CD4-positive, alpha-beta T cell treated with Interleukin-12 subunit alpha and Interleukin-12 subunit beta, for 1 hour (primary cell): ENCODE data around the gene HSD11B1.

Source experiments
- DNase-seq: peaks from one replicate; pipeline ENCODE4 v3.0.0-alpha.2; 2020

Gene HSD11B1

DNA sequence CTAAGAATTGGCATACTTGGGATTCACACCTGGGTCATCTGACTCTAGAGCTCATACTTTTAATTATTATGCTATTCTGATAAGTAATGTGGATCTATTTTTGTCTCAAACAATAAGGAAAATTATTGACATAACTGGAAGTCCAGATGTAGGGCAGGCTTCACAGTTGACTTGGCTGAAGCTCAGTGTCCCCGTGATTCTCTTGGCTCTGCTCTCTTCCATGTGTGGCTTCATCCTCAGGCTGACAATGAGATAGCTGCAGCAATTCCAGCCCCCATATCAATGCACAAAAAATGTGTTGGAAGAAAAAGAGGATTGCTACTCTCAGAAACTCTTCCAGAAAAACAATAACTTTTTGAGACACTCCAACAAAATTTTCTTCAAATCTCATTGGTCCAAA, 23.8 kb downstream of the HSD11B1 start:
- no peak for DNase-seq

DNA sequence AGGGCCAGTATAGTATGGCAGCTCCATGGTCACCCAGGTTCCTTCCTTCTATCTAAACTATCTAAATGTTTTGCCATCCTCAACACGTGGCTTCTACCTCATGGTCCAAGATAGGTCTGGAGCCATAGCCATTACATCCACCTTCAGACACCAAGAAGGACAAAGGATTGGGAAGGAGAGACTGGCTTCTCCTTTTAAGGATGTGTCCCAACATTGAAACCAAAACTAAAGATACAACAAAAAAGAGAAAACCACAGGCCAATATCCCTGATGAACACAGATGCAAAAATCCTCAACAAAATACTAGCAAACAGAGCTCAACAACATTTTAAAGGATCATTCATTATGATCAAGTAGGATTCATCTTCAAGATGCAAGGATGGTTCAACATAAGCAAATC, 24.8 kb downstream of the HSD11B1 start:
- DNase-seq, result no peak

DNA sequence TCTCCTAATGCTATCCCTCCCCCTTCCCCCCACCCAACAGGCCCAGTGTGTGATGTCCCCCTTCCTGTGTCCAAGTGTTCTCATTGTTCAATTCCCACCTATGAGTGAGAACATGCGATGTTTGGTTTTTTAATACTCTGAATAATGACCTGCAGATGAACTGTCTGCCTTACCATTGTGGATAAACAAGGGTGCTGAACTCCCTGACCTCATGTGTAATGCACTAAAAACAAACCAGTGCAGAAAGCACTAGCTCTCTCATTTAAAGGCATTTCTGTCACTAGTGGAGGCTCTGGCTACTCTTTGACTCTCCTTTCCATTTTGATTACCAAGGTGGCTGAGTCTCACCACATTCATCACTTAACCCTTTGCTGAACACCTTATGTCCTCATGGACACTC, 28.1 kb downstream of the HSD11B1 start:
- DNase-seq, result no peak

DNA sequence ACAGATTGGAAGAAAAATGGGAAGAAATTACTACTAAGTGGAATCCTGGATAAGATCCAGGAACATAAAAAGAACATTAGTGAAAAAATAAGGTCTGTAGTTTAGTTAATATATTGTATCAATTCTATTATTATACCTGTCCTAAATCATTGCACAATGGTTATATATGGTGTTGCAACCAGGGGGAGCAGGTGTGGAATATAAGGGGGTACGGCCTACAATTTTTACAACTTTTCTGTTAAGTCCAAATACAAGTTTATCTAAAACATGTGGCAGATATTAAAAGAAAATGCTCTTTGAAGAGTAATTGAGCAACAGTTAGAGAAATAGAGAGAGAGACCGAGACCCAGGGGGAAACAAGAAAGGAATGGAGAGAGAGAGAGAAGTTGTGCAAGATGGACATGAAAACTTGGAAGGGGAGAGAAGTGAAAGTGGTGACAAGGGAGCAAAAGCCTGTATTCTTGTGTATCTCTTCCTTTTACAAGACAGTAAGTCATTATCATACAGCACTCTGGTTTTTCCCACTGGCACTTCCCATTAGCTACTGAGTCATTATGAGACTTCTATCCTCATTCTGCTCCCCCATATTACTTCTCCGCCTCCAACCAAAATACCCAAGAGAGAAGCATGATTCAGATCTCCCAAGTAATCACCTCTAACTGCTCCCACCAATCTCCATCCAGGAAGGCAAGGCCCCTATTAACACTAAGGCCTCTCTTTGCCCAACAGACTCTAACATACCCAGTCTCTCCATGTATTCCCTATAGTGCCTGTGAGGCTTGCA, 29.0 kb downstream of the HSD11B1 start:
- no peak for DNase-seq

DNA sequence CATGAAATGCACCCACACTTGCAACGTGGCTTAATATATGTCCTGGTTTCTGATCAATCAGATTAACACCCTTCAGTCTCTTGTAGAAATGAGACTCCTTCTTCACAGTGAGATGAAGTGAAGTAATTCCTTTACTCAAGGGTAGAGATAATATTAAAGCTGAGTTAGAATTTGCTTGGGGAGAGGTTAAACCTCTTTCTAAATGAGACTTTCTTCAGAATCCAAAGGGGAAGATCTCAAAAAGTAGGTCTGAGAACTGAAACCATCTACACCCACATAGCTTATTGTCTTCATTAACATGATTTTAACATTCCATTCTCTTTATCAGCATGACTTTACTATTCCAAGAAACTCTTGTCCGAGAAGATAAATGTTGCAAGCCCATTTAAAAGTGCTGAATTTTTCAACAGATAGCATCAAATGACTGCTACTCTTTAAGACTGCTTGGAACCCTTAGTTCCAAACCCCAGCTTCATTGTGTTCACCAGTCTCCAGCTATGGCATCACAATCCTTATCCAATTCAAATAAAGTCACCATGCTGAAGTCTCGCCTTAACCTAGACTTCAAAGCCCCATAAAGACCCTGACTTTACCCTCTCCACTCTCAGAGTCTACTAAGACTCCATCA, 32.0 kb downstream of the HSD11B1 start:
- no peak for DNase-seq

DNA sequence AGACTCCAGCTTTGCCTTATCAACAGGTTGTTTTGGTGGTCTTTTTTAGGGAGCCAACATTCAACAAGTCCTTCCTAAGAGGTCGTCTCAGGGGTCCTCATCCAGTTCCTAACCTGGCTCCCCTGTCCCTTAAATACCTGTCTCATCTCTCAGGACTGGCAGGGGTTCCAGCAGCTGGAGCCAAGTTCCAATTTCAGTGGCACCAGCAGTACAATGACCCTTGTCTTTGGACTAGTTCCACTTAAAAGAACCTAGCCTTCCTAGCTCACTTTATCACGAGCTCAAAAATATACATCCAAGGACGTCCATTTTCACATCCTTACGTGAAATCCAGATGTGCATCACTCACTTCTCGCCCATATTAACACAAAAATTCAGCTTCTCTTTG, 32.5 kb downstream of the HSD11B1 start:
- no peak for DNase-seq

DNA sequence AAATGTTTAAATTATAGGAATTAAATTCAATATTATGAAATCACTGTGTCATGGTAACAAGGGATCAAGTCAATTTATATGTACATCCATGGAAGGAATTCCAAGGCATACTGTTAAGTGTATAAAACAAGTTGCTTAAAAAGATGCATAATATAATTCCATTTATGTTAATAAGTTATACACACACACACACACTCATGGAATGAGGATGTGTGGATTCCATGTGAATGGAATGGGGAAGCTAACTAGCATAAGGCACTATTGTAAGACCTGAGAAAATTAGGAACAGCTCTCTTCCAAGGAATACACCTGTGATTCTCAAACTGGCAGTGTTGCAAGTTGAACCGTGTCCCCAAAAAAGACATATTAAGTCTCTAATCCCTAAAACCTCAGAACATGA, 33.6 kb downstream of the HSD11B1 start:
- DNase-seq, result no peak

DNA sequence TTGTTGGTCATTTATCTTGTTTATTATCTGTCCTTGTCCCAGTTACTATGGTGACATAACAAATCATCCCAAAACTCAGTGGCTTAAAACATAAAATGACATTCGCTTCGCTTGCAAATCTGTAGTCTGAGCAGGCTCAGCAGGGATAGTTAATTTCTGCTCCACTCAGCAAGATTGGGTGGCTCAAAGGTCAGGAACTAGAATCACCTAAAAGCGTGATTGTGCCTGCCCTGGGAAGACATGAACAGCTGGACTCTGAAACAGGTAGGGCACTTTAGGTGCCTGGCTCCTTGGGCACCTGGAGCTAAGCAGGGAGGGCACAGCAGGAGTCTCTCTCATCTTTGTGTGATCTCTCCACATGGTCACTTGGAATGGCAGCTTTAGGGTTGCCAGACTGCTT, 36.5 kb downstream of the HSD11B1 start:
- DNase-seq, result no peak

DNA sequence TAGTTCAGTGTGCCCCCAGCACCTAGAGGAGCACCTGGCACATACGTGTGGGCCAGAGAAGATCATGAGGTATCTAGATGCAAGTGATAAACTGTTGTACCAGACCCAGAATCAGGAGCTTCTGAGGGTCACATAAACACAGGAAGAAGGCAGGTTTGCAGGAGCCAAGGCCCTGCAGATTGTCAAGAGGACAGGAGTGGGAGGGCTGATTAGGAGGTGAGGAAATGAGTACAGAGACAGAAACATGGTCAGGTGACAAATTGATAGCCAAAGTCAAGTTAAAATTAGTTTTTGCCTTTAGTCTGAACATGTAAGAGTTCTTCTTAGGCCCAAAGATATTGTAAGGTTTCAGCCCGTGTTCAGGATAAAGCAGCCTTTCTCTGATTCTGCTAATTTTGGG, 37.2 kb downstream of the HSD11B1 start:
- no peak for DNase-seq

DNA sequence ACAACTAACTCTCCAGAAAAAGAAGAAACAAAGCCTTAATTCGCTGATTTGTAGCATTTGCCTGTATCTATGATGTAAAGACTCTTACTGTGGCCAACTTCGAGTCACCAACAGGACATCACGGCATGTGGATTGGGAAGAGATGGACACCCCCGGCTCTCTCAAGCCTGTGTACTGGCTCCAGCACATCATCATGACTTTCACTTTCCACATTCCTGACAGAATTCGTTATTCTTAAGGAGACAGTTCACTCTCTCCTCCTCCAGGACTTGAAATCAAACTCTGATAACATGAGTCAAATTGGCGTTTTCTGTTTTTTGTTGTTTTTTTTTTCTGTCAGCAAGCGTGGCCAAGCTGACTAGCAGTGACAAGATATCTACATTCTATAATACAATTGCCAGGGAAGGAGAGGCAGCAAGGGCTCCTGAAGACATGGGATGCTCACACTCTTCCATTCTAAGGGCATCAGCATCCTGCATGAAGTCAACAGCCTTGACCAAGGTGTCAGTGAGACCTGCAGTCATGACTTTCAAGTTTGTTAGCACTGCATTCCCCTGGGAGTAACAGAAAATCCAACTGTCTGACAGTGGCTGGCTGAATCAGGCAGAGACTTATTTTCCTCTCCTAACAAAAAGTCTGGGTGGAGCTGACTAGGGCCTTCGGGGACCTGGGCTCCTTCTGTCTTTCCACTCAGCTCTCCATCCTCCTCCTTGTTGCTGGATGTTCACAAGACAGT, 37.9 kb downstream of the HSD11B1 start:
- DNase-seq, result no peak

DNA sequence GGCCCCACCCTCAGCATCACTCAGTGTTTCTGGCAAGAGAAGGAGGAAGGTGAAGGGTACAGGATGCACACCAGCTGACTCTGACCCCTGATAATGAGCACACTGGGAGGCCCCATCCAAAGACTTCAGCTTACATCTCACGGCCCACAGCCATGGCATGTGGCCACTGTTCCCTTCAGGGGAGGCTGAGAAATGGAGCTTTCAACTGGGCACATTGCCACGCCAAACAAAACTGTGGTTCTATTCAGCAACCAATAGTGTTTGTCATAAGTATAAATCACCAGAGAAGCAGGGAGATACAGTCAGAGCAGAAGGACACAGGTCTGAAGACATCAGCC, 38.5 kb downstream of the HSD11B1 start:
- no peak for DNase-seq

DNA sequence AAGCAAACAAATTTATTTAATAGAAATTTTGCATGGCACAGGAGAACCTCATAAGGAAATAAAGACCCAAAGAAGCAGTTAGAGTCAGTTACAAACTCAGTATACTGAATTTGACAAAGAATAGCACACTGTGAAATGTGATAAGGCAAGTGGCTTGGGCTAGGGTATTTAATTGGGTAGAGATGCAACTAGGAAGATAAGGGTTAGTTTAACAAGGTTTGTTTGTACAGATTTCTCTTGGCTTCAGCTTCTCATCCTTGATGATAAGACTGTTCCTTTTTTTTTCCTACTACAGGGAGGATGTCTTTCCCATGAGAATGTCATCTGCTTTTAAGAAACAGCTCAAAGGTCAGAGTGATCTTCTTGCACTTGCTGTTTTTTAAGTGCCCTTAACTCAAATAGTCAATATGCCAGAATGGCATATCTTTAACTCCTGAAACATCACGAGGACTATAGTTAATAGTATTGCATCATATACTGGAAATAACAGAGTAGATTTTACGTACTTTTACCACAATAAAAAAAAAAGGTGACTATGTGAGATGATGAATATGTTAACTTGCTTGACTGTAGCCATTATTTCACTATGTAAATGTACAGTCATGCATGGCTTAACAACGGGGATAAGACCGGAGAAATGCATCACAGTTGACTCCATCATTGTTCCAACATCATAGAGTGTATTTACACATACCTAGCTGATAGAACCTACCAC, 42.0 kb downstream of the HSD11B1 start:
- DNase-seq, result no peak

DNA sequence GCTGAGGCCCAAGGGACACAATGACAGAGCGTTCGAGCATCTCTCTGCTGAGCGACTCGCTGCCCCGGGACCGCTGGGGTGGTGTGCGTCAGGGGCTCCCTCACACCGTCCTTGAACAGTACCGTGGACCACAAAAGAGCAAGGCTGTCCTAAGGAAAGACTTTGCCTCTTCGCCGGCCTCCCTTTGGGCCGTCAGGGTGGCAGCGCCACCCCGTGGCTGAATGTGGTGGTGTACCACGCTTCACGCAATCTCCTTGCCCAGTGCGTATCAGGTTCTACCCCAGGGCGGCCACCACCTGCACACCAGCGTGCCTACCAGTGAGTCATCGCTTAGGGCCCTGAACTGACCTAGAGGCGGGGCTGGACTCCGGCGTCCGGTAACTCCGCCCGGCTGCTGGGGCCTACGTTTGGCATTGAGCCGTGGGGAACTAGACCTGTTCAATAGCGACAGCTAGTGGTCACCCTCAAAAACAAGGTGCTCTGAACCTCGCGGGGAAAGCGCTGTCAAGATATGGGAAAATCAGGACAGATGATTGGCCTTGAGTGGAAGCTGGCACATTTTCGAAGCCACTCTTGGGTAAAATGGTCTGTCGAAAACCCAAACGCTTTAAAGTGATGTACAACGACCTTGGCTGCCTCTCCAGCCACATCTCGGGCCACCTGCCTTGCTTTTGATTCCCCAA, 43.1 kb downstream of the HSD11B1 start:
- peak; percentile 90 for DNase-seq

DNA sequence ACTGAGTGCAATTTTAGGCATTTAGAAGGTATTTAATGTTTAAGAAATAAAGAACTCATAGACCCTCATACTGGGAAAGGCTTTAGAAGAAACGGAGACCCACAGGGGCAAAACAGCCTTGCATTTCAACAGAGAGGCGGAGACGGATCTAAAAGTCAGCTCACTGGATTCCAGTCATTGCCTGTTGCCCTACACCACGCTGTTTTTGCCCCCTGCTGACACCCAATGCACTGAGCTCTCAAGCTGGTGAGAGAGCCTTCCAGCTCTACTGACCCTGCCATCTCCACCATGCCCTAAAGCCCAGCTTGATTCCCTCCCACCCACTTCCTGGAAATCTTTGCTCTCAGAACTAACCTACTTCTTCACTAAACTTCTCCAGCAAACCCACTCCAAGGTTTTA, 44.0 kb downstream of the HSD11B1 start:
- DNase-seq, result no peak

DNA sequence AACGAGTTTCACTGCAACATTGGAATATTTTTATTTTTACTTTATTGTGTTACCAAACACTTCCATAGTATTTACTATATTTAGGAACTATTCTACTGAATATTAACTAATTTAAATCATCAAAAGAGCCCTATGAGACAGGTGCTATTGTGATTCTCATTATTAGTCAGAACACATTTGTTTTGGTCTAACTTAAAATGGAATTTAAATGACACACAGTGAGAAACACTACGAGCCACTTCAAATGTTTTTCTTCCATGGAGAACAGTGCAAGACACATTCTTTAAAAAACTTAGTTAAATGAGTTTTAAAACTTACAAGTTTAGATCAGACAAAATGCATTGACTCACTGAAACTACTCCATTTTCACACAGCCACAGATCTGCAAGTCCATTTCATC, 44.6 kb downstream of the HSD11B1 start:
- DNase-seq, result no peak

DNA sequence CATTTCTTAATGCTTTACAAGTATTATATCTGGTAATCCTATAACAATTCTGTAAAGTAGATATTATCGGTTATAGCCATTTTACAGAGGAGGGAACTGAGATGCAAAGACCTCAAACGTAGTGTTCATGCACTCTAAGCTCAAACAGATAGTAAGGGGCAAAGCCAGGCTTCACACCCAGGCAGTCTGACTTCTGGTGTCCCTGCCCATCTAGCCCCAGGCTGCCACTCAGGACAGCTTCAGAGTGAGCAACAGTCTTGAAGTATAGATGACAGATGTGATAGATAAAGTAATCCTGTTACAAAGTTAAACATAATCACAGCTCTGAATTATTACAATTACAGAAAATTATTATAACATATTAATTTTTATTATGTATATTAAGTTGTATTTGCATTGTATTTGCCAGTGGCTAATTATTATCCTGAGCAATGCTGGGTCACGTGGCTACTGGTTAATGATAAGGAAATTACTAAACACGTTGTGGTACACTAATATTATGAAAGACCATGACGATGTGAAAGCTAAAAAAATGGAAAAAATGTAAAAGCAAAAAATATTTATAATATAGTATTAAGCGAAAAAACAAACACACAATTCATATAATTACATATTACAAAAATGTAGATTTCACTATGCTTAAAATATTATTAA, 45.2 kb downstream of the HSD11B1 start:
- DNase-seq, result no peak

DNA sequence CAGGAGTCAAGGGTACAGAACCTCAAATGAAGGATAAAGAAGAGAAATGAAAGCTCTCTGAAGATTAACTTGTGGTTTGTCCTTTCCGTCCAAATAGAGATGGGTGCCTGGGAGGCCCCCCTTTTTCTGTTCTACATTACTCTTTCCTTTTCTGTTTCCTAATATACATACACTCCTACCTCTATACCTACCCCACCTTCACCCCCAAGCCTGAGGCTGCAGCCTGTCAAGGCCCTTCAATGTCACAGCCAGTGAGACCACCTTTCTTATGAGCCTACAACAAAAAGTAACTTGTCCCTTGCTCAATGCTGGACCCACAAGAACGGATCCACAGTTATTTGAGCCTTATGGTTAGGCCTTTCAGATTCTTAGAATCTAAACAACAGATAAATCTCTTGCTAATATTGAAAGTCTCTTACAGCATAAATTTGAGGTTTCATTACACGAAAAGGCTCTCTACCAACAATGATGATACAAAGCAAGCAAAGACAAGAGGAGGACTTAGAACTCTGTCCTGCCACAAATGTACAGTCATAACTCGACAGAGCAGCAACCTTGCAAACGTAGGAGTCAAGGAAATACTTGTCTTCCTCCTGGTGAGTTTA, 47.1 kb downstream of the HSD11B1 start:
- DNase-seq, result peak; percentile 37

DNA sequence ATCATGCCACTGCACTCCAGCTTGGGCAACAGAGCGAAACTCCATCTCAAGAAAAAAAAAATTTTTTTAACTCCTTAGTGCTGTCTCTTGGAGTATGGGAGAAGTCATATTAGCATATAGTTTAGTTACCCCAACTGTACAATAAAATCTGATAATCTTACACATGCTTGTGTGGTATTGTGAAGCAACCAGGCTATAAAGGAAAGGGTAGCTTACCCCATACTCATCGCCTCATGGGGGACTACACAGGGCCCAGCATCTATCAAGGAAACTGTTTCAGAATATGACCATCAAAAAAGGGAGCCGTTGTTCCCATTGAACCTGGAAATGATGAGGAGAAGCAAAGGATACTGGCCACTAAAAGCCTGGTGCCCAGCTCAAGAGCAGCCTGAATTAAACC, 48.2 kb downstream of the HSD11B1 start:
- no peak for DNase-seq

DNA sequence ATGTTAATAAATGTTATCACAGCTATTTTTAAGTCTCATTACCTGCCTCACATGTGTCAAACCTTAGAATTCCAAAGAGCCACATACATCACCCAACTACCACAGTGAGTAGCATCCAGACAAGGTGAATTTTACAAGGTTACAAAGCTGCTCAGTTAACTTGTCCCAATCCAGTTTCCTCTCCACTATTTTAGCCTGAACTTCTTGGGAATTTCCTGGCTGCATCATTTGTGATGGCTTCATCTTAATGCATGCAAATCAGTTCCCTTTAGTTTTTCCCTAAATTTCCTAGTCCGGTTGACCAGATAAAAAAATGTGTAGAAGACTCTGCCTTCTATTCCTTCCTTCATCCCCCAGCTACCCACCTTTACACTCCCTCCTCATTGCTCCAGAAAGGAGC, 50.6 kb downstream of the HSD11B1 start:
- no peak for DNase-seq

DNA sequence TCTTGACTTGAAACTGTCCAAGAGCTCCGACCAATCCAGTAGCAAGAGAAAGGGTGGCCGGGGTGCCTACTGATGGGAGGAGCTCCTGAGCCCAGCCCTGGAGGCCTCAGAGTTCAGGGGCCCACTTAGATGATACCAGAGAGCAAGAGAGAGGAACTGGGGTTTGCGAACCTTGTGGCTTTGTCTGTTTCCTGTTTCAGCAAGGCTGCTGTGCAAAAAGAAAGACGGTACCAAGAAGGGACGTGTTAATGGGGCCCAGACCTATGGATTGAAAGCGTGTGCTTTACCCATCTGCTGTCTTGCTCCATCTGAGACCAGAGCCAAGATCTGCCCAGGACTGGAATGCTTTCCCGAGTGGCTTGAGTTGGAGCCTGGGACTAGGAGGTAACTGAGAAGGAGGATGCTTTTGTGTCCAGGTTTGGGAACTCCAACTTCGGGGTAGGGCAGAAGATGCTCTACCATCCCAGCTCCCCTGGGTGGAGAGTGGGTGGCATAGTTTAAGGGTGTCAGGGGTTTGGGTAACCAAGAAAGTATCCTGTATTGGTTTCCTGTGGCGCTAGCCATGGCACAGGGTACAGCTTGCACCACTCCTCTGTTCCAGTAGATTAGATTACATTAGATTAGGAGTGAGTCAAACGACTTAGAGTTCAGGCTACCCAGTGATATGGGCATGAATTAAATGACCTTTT, 51.4 kb downstream of the HSD11B1 start, which contains the start of gene TRAF3IP3:
Gene TRAF3IP3, plus strand, starts transcription at position 128 of the 689 bp plus-strand sequence. CDS start 3,987 bp downstream, outside the sequence.
- peak; percentile 82 for DNase-seq
